ENCODE data around the gene PNPLA5.

Gene PNPLA5

DNA sequence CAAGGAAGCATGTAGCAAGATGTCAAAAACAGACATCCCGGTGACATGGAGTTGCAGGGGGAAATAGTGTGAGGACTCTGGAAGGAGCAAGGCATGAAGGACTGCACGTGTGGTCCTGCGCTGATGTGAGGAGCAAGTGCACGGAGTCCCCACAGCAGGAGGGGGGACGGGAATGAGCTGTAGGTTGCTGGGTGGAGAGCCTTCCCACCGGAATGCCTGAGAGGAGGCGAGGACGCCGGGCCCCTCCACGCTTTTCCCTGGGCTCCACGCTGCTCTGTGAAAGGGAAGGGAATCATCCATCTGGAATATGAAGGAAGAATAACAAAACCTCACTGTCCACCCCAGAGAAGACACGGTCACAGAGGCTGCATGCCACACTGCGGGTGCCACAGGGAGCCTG is 56.1 kb downstream of the PNPLA5 start:
- Mint-ChIP-seq H3K36me3 (no peaks in the 10 kb centered on the region), H3K27me3 (peaks cover 32% of the 10 kb centered on the region), H3K27ac (no peak overlapping the region), H3K4me1 (no peaks in the 10 kb centered on the region), H3K9me3 (no peaks in the 10 kb centered on the region), H3K4me3 (no peak overlapping the region)
- DNase-seq, result no peak
- CTCF ChIA-PET, result no interaction called here

DNA sequence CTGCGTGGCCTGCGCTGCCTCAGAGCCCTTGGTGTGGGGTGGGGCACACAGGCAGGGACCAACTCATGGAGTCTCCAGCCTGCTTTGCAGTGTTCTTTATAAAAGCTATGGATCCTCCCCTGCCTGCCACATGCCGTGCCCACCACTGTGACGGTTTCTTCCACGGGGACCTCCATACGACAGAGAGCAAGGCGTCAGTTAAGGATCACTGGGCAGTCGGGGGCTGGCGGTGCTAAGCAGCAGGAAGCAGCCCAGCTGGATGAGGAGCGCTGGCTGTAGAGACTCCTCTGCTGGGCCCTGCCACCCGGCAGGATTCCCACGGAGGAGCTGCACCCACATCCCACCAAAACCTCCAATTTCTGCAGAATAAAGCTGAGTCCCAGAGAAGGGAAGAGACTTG is 56.6 kb downstream of the PNPLA5 start:
- H3K4me1 Mint-ChIP-seq, result no peaks in the 10 kb centered on the region
- H3K27ac Mint-ChIP-seq, result no peak overlapping the region
- H3K36me3 Mint-ChIP-seq, result no peaks in the 10 kb centered on the region
- no peaks in the 10 kb centered on the region for H3K9me3 Mint-ChIP-seq
- peaks cover 32% of the 10 kb centered on the region for H3K27me3 Mint-ChIP-seq
- no peak for DNase-seq
- CTCF ChIA-PET, result no interaction called here
- H3K4me3 Mint-ChIP-seq, result no peak overlapping the region

DNA sequence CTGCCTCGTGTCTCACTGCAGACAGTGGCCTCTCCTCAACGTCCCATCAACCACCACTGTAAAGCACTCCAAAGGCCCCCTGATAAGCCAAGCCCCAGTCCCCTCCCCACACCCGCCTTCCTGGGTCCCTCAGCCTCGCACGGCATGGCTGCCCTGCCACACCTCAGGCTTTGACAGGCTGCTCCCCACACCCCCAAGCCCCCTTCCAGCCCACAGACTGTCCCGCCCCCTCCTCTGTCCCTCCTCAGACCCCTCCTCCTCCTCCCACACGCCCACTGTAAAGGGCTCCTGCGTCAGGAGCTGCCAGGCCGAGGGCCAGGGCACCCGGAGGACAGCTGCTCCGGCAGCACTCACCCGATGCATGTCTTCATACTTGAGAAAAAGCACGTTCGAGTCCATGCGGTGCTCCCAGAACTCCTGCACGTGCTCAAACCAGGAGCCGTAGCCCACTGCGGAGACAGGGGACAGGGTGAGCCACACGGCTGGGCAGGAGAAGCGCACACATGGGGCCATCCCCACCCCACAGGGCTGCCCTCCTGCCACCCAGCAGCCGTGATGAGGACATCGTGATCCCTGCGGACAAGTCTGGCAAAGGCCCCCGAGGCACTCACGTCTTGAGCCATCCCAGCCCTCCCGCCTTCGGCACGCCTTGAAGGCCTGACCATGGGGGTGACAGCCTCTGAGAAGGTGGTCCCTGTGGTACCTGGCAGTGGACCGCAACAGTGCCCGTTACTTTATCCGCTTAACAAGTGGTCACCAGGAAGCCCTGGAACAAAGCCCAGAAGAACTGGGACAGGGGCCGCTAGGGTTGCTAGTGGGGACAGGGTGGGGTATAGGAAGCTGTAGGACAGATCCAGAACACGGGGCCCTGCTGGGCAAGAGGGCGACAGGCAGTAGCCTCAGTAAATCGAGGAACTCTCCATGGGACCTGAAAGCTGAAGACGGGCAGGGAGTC is 58.2 kb downstream of the PNPLA5 start:
- DNase-seq, result no peak
- no peak overlapping the region for H3K4me3 Mint-ChIP-seq
- H3K27me3 Mint-ChIP-seq, result peaks cover 32% of the 10 kb centered on the region
- CTCF ChIA-PET, result no interaction called here
- H3K27ac Mint-ChIP-seq, result no peak overlapping the region
- no peaks in the 10 kb centered on the region for H3K4me1 Mint-ChIP-seq
- H3K9me3 Mint-ChIP-seq, result no peaks in the 10 kb centered on the region
- H3K36me3 Mint-ChIP-seq, result no peaks in the 10 kb centered on the region

DNA sequence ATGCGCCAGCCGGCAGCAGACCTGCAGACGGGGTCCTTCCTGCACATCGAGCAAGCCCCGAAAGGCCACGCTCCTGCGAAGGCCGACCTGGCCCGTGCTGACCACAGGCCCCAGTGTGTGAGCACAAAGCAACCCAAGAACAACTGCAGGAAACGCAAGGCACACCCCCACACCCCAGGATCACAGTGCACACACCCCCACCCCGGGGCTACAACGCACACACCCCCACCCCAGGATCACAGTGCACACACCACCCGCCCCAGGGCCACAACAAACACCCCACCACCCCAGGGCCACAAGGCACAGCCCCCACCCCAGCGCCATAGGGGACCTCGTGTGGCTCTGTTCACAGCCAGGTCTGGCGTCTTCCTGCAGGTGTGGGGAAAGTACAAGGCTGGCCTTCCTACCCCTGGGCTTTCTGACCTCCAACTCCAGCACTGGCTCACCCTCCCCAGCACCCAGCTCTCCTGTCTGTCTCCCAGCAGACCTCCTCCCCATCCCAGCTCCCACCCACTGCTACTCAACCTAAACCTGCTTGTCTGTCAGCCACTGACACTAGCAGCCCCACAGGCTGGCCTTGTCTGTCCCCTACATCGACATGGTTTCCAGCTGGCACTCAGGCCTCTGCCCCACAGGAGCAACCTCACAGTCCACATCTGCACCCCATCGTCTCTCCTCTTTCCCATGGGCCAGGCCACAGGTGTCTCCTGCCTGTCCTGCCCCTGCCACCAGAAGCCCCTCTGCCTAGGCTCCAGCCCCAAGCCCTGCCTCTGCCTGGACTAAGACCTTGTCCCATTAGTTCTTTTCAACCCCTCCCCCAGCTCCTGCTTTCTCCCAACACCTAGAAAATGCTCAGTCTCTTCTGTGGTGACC is 59.2 kb downstream of the PNPLA5 start:
- H3K9me3 Mint-ChIP-seq, result no peaks in the 10 kb centered on the region
- H3K27ac Mint-ChIP-seq, result no peak overlapping the region
- H3K4me1 Mint-ChIP-seq, result no peaks in the 10 kb centered on the region

DNA sequence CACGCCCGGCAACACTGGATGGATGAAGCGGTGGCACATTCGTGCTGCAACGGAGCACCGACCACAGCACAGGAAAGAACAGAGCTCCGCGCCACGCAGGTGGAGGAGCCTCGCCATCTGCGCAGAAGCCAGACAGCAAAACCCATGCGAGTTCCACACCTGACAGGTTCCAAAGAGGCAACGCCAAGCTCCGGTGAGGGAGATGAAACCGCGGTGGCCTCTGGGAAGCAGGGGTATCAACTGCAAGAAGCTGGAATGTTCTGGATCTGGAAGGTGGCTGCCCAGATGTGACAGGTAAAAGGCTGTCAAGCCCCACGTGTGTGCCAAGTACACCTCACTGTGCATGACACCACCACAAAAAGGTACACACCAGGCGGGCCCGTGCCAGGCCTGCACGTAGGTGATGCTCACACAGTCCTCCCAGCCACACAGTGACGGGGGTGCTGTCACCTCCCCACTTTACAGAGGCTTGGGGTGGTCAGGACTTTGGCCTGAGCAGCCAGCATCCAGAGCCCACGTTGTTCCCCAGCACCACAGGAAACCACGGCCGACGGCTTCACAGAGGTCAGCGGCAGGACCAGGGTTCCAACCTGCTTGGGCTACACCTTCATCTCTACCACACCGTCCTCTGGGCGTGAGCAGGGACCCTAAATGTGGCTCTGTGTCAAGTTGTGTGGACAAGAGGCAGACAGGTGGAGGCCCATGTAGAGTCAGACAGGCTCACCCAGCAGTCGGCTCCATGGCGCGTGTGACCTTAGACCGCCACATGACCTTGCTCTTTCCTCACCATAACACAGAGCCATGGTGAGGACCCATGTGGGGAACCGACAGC is 60.0 kb downstream of the PNPLA5 start:
- Mint-ChIP-seq H3K27me3 (peaks cover 29% of the 10 kb centered on the region), H3K9me3 (no peaks in the 10 kb centered on the region), H3K4me3 (no peak overlapping the region), H3K36me3 (no peaks in the 10 kb centered on the region), H3K27ac (no peak overlapping the region), H3K4me1 (no peaks in the 10 kb centered on the region)
- CTCF ChIA-PET, result no interaction called here
- DNase-seq, result no peak

More for the DNA sequence above, 59.2 kb downstream of the PNPLA5 start:
- CTCF ChIA-PET, result no interaction called here
- Mint-ChIP-seq H3K36me3 (no peaks in the 10 kb centered on the region), H3K27me3 (peaks cover 32% of the 10 kb centered on the region), H3K4me3 (no peak overlapping the region)
- DNase-seq, result no peak

DNA sequence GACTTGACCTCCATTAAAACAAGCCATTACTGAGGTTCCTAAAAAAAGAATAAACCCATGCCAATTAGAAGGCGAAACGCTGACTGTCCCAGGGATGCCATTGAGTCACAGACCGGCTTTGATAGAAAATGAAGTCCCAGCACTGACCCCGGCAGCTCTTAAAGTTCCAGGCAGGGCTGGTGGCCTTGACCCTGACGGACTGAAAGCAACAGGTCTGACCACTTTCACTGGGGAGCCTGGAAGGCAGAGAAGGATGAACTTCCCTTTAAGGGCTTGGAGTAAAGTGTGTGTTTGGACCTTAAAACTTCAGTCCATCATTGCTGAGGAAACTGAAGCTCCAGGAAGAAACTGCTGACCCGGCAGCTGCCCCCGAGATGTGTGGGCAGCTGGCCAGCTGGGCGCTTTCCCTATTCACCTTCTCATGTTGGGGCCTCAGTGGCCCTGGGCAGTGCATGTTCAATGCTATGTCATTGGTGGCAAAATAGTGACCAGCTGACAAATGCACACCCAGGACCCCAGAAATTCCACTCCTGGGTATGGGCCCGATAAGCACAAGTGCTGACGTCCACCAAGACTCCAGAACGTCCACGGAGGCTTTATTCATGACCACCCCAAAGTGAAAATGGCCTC is 60.8 kb downstream of the PNPLA5 start:
- CTCF ChIA-PET, result no interaction called here
- Mint-ChIP-seq H3K4me3 (no peak overlapping the region), H3K4me1 (no peaks in the 10 kb centered on the region), H3K36me3 (no peaks in the 10 kb centered on the region), H3K27ac (no peak overlapping the region), H3K27me3 (peaks cover 28% of the 10 kb centered on the region), H3K9me3 (no peaks in the 10 kb centered on the region)
- no peak for DNase-seq

DNA sequence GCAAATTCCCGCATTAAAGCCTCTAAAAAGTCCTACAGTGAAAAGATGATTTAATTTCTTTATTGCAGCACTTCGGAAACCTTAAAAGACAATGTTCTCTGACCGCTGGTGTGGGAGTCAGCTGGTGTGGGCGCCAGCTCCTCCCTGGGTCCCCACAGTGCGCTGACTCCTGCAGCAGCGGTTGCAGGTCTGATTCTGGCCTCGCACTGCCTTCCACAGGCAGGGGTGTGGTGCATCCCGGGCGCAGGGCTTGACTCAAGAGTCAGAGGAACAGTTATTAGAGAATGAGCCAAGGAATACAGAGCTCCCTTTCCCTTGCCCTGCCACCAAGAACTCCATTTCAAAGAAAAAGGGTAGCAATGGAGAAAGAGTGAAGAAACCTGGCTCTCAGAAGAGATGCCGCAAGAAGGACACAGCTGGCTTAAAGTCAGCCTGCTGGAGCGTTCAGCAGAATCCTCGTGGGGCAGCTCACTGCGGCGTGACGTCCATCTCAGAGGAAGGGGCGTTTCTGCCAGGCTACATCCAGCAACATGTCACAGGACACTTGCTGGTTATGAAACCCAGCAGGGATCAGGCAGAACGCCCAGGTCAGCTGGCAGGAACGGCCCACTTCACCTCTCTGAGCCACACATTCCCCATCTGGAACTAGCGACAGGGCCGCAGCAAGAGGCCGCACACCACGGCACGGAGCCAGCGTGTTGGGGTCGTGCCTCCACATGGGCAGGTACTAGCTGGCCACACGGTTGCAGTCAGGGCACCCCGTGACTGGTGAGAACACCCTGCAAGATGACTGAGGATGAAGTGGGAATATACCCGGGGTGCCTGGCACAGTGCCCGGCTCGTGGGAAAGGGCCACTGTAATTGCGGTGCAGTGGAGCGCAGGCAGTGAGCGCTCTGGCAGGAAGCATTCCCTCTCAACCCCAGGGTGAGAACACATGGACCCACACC is 61.6 kb downstream of the PNPLA5 start:
- Mint-ChIP-seq H3K4me1 (no peaks in the 10 kb centered on the region), H3K36me3 (no peaks in the 10 kb centered on the region), H3K27ac (no peak overlapping the region), H3K4me3 (no peak overlapping the region), H3K27me3 (peaks cover 19% of the 10 kb centered on the region), H3K9me3 (no peaks in the 10 kb centered on the region)
- CTCF ChIA-PET, result no interaction called here
- no peak for DNase-seq

Measured in activated naive CD4-positive, alpha-beta T cell treated with anti-CD3 and anti-CD28 coated beads, Interleukin-2, amount 10 ng/mL, durations not matched to agents 7 days and 5 days (primary cell).